HFFc6 (cell line): ENCODE measurements around the gene ELMO1. TPM values are rescaled to one million over a fixed set of nuclear protein-coding genes. Genes with fewer than 3 reads are reported as not detected.

Experiments used
- DNase-seq: peaks from one replicate; pipeline ENCODE4 v3.0.0-alpha.2; 2018
- H3K27ac Mint-ChIP-seq: 2 replicates; pipeline ENCODE4 v1.8.0; 2020; ENCODE audit warnings: mild to moderate bottlenecking, mixed read lengths
- H3K27me3 Mint-ChIP-seq: 2 replicates; pipeline ENCODE4 v1.8.0; 2021; ENCODE audit warnings: mild to moderate bottlenecking, moderate library complexity, mixed read lengths; ENCODE audit not compliant: insufficient read depth
- H3K36me3 Mint-ChIP-seq: 2 replicates; pipeline ENCODE4 v1.8.0; 2021; ENCODE audit warnings: low read depth, mixed read lengths
- H3K4me1 Mint-ChIP-seq: 2 replicates; pipeline ENCODE4 v1.8.0; 2020; ENCODE audit warnings: low read depth, mixed read lengths
- H3K4me3 Mint-ChIP-seq: 2 replicates; pipeline ENCODE4 v1.8.0; 2020; ENCODE audit warnings: mild to moderate bottlenecking, moderate library complexity, mixed read lengths
- H3K9me3 Mint-ChIP-seq: 2 replicates; pipeline ENCODE4 v1.8.0; 2020; ENCODE audit warnings: mild to moderate bottlenecking, mixed read lengths
- total RNA-seq, 6 experiments: library from RNA; stranded (reverse); fragmentation: NEBNext Ultra II Directional; extraction: Animal tissue kit (Norgen Biotek cat#: 25700); gene quantifications; 2 replicates in 1 of 6; 3 replicates in 5 of 6; pipeline ENCODE4 v1.2.3, GENCODE V29; 2021
- TF ChIP-seq, protein P1 (sequence below): fragments of 200-600 bp; sonication (generic); IDR thresholded peaks from 2 replicates; pipeline ENCODE4 v1.5.0; 2021; ENCODE audit warnings: antibody characterized with exemption, mild to moderate bottlenecking

ELMO1 gene
- total RNA-seq, 6 experiments from 2014 or later: not detected

DNA sequence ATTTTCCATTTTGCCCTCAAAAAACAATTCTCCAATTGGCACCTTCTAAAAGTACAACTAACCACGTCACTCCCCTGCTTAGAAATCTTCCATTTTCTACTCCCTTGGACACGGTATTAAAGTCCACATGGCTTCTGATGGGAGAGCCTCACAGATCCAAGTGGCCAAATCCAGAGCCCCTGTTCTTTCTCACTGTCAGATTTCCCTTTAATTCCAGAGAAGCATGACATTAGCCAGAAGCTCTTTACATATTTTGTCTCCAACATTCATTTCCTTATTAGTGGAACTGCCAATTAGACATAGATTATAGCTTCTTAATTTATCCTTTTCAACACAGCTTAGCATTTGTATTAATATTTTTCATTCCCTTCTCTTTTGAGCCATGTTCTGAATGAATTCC, 118.7 kb downstream of the ELMO1 start:
- no peaks in the 10 kb centered on the region; the same call in 1 of the 2 replicates for H3K36me3 Mint-ChIP-seq
- no peaks in the 10 kb centered on the region for H3K27me3 Mint-ChIP-seq
- TF ChIP-seq, protein P1, sequence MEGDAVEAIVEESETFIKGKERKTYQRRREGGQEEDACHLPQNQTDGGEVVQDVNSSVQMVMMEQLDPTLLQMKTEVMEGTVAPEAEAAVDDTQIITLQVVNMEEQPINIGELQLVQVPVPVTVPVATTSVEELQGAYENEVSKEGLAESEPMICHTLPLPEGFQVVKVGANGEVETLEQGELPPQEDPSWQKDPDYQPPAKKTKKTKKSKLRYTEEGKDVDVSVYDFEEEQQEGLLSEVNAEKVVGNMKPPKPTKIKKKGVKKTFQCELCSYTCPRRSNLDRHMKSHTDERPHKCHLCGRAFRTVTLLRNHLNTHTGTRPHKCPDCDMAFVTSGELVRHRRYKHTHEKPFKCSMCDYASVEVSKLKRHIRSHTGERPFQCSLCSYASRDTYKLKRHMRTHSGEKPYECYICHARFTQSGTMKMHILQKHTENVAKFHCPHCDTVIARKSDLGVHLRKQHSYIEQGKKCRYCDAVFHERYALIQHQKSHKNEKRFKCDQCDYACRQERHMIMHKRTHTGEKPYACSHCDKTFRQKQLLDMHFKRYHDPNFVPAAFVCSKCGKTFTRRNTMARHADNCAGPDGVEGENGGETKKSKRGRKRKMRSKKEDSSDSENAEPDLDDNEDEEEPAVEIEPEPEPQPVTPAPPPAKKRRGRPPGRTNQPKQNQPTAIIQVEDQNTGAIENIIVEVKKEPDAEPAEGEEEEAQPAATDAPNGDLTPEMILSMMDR: no peak
- no peak overlapping the region for H3K27ac Mint-ChIP-seq
- H3K4me3 Mint-ChIP-seq: no peak overlapping the region
- H3K4me1 Mint-ChIP-seq: no peaks in the 10 kb centered on the region
- DNase-seq: no peak
- H3K9me3 Mint-ChIP-seq: peaks cover 53% of the 10 kb centered on the region

DNA sequence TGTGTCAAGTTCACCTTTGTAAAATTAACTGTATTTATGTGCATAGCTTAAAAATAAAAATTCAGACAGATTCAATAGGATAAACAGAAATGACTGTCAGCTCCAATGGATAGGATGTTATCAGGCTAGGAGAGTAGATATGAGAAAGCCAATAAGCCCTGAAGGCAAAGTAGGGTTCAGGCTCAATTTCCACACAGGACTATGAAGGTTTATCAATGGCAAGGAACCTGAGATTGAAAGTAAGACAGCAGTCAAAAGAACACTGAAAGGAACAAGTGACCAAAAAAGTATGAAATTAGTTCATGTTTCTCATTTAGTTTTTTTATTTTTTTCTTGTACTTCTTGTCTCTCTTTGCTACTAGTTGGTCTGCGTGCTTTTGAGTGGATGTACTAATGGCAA, 121.4 kb downstream of the ELMO1 start:
- Mint-ChIP-seq H3K27ac (no peak overlapping the region), H3K36me3 (no peaks in the 10 kb centered on the region; the same call in 1 of the 2 replicates), H3K4me1 (no peaks in the 10 kb centered on the region), H3K9me3 (peaks cover 55% of the 10 kb centered on the region), H3K27me3 (no peaks in the 10 kb centered on the region), H3K4me3 (no peak overlapping the region)
- TF ChIP-seq, protein P1: no peak
- DNase-seq: no peak

DNA sequence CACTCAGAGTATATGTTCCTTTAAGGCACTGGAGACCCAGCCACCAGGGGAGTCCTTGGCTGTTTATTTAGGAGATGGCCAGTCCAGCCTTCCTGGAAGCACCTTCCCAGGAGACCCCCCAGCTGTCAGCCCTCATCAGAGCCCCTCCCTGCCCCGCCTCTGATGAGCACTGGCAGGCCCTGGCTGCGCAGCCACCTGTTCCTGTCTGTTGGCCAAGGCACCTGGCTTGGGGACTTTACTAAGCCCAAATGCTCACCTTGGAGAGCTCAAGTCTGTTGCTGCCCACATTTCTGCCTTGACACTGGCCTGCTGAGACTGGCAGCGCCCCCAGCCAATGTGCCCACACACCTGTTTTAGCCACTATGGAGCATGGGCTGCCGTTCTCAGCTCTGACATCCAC, 124.7 kb downstream of the ELMO1 start:
- DNase-seq: no peak
- Mint-ChIP-seq H3K4me1 (no peaks in the 10 kb centered on the region), H3K36me3 (no peaks in the 10 kb centered on the region), H3K27me3 (no peaks in the 10 kb centered on the region), H3K4me3 (no peak overlapping the region), H3K9me3 (peaks cover 27% of the 10 kb centered on the region), H3K27ac (no peak overlapping the region)
- TF ChIP-seq, protein P1: no peak

DNA sequence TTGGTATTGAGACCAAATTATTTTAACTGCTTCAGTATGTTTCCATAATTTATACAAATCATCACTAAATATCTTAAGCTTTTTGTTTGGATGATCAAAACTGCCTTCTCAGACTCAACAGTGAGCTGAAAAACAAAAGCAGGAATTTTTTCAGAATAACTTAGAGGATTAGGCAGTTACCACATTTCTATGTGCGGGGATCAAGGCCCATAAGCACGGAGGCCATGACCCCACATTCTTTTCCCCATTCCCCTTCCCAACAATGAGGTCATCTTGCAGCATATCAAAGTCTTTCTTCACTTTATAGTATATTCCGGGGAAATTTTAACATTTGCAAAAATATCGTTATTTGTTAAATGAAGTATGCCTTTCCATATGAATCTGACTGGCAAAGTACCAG, 125.8 kb downstream of the ELMO1 start:
- H3K27ac Mint-ChIP-seq: no peak overlapping the region
- peaks cover 21% of the 10 kb centered on the region for H3K9me3 Mint-ChIP-seq
- H3K4me1 Mint-ChIP-seq: no peaks in the 10 kb centered on the region
- no peaks in the 10 kb centered on the region for H3K27me3 Mint-ChIP-seq
- TF ChIP-seq, protein P1: no peak
- H3K4me3 Mint-ChIP-seq: no peak overlapping the region
- DNase-seq: no peak
- no peaks in the 10 kb centered on the region for H3K36me3 Mint-ChIP-seq

DNA sequence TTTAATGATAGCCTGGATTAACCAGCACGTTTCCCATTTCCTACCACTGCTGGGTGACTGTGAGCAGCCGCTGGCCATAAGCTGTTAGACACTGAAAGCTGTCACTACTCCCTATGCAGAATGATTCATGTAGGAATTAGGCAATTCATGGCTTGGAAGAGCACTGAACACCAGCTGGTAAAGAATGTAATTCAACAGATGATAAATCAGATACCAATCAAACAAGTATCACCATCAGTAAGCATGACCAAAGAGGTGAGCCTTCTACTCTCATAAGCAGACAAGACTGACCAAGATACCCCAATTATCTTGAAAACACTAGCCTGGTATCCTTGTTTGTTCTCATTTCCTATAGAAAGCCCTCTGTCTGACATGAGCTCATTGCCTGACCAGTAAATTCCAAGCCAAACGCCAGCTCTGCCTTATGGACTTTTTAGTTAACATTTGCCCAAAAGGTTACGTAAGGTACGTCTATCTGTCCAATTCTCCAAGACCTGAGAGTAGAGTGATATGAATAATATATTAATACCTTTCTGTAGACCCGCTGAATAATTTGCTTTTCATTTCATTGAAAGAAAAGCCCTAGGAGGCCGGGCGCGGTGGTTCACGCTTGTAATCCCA, 127.7 kb downstream of the ELMO1 start:
- no peaks in the 10 kb centered on the region for H3K4me1 Mint-ChIP-seq
- no peak overlapping the region for H3K27ac Mint-ChIP-seq
- H3K36me3 Mint-ChIP-seq: no peaks in the 10 kb centered on the region
- TF ChIP-seq, protein P1: no peak
- no peaks in the 10 kb centered on the region for H3K27me3 Mint-ChIP-seq
- H3K9me3 Mint-ChIP-seq: peaks cover 27% of the 10 kb centered on the region
- no peak for DNase-seq
- H3K4me3 Mint-ChIP-seq: no peak overlapping the region
